HL-60 (cell line): ENCODE results near the gene OPHN1.

Source experiments
- DNase-seq, 2 experiments: peaks; one replicate each; pipeline ENCODE4 v3.0.0-alpha.2; 2010 to 2020; ENCODE audit warnings: low read depth in 1 of 2, low spot score in 1 of 2
- H3K27ac ChIP-seq: fragments of 250-450 bp; sonication (Bioruptor Pico); replicated peaks from 2 replicates; pipeline ENCODE4 v1.5.1; 2020; ENCODE audit warnings: mild to moderate bottlenecking, moderate library complexity
- H3K27me3 ChIP-seq: fragments of 250-450 bp; sonication (Bioruptor Pico); 2 replicates; pipeline ENCODE4 v1.5.1; 2021; ENCODE audit warnings: mild to moderate bottlenecking, moderate library complexity; ENCODE audit not compliant: insufficient read depth, poor library complexity, severe bottlenecking
- H3K4me3 ChIP-seq: replicated peaks from 2 replicates; pipeline ENCODE4 v1.5.1; 2011; ENCODE audit warnings: mild to moderate bottlenecking, control low read depth, low read length; ENCODE audit not compliant: insufficient read depth
- CTCF ChIP-seq: IDR thresholded peaks from one replicate; pipeline ENCODE4 v1.5.1; 2011; ENCODE audit warnings: low read length, control low read depth, inconsistent platforms; ENCODE audit not compliant: insufficient read depth
- GABPA ChIP-seq: IDR thresholded peaks from 2 replicates; pipeline ENCODE4 v1.6.1; 2012; ENCODE audit warnings: low read depth
- POLR2AphosphoS5 ChIP-seq: IDR thresholded peaks from 2 replicates; pipeline ENCODE4 v1.6.1; 2012; ENCODE audit warnings: low read depth
- REST ChIP-seq: IDR thresholded peaks from 2 replicates; pipeline ENCODE4 v1.6.1; 2012; ENCODE audit warnings: low read depth; ENCODE audit not compliant: insufficient replicate concordance
- SPI1 ChIP-seq: IDR thresholded peaks from 2 replicates; pipeline ENCODE4 v1.6.1; 2012; ENCODE audit warnings: low read depth, mild to moderate bottlenecking, borderline replicate concordance

OPHN1 gene

GRCh38 chrX:68411729-68412128 is 21.6 kb downstream of the OPHN1 start:
- Histone ChIP-seq H3K27ac (no peak overlapping the region), H3K27me3 (no peaks in the 10 kb centered on the region), H3K4me3 (no peak overlapping the region)
- TF ChIP-seq GABPA = no peak
- TF ChIP-seq REST = no peak
- no peak for TF ChIP-seq CTCF
- no peak for TF ChIP-seq SPI1
- no peak for TF ChIP-seq POLR2AphosphoS5
- no peak for DNase-seq

GRCh38 chrX:68409194-68409593 is 24.1 kb downstream of the OPHN1 start:
- Histone ChIP-seq H3K27me3 (no peaks in the 10 kb centered on the region), H3K4me3 (no peak overlapping the region), H3K27ac (no peak overlapping the region)
- DNase-seq = no peak
- TF ChIP-seq SPI1 (no peak), REST (no peak), GABPA (no peak), POLR2AphosphoS5 (no peak), CTCF (no peak)

DNA sequence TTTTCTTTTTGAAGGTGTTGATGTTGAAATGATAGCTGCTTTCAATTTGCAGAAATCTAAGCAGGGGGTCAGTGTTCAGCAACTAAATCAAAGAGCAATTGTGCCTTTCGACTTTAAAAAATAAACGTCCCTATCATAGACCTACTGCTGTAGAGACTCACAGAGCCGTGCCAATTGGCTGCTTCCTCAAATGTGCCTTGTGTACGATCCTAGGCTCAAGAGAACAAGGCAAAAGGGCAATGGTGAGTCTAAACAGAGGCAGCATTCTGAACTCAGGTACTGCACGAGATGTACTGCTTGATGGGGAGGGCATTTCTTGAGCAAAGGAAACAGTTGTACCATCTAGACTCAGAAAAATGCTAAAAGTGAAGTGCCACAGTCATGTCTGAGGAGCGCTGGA is 29.8 kb downstream of the OPHN1 start:
- DNase-seq = peak in 1 of 2 experiments; percentile 1
- TF ChIP-seq POLR2AphosphoS5 = no peak
- no peak for TF ChIP-seq REST
- no peak for TF ChIP-seq GABPA
- TF ChIP-seq CTCF = no peak
- TF ChIP-seq SPI1 = no peak
- H3K4me3 ChIP-seq = no peak overlapping the region
- no peak overlapping the region for H3K27ac ChIP-seq
- H3K27me3 ChIP-seq = no peaks in the 10 kb centered on the region
